ENCODE measurements around the gene JPH3.

GRCh38 chr16:87645802-87646201 is 43.5 kb downstream of the JPH3 start:
- no peak for TF ChIP-seq GATA2 (IDR thresholded peaks at IDR 0.05; ENCODE audit: low read depth, low read length)
- no peak for TF ChIP-seq GATA3 (IDR thresholded peaks at IDR 0.05; ENCODE audit: low read depth, low read length)

All from SH-SY5Y (cell line).